ENCODE results near the gene HS3ST6. TPM values are rescaled to one million over a fixed set of nuclear protein-coding genes. Genes with fewer than 3 reads are reported as not detected.

HS3ST6 gene
- total RNA-seq, 2 donors from 2014 or later: not detected

DNA sequence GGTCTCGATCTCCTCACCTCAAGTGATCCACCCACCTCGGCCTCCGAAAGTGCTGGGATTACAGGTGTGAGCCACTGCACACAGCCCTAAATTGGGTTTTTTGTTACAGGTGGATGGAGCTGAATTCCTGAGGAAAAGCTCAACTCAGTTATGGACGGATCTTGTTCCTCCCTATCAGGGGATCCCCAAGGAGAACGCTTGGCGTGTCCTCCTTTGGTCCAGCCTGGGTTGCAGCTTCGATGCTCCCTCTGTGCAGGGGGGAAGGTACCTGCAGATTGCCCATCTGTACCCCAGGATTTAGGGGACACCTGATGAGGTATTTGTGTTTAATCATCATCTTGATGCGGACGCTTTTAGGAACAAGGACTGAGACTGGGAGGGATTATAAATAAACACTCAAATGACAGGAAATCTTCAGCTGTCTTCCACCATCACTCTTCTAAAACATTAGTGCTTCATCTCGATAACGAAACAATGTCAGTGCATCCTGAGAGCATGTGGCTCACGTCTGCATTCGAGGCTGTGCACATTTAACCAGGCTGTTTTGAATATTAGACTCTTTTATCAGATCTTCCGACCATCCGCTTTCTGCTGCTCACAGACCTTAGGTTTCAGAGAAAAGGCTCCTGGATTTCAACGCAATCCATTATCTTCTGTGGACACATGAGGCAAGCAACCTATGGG is 28.0 kb downstream of the HS3ST6 start:
- H3K9ac ChIP-seq (ENCODE audit: extremely low read depth, low read length, poor library complexity, severe bottlenecking): no peak overlapping the region
- H3K27me3 Mint-ChIP-seq (ENCODE audit: insufficient read depth): peaks cover 22% of the 10 kb centered on the region
- no peaks in the 10 kb centered on the region for H3K36me3 Mint-ChIP-seq (ENCODE audit: low read depth)
- peaks cover 9% of the 10 kb centered on the region for H3K27me3 ChIP-seq (ENCODE audit: control insufficient read depth, insufficient read depth, low read length, poor library complexity, severe bottlenecking)
- no peak for DNase-seq
- peaks cover 2% of the 10 kb centered on the region for H3K9me3 Mint-ChIP-seq
- H3K27ac Mint-ChIP-seq: no peak overlapping the region
- H3K4me3 Mint-ChIP-seq: no peak overlapping the region
- WGBS, 2 experiments (ENCODE audit: insufficient coverage in 1 of 2, insufficient read length in 1 of 2): 84 to 89% methylated on average over 10 to 16 of the region's 16 CpGs
- H3K36me3 ChIP-seq (ENCODE audit: control insufficient read depth, insufficient read depth, low read length): no peaks in the 10 kb centered on the region
- no peaks in the 10 kb centered on the region for H3K9me3 ChIP-seq (ENCODE audit: control insufficient read depth, low read length)
- TF ChIP-seq CTCF (conservative IDR thresholded peaks at IDR 0.05): no peak
- no peak overlapping the region for H3K27ac ChIP-seq (ENCODE audit: low read depth, low read length)
- H3K4me1 ChIP-seq (ENCODE audit: control insufficient read depth, insufficient read depth, low read length): no peaks in the 10 kb centered on the region
- H3K4me1 Mint-ChIP-seq: no peaks in the 10 kb centered on the region
- no peak overlapping the region for H3K4me3 ChIP-seq (ENCODE audit: low read length)

GRCh38 chr16:1887711-1888354 is 30.4 kb downstream of the HS3ST6 start:
- no peaks in the 10 kb centered on the region for H3K9me3 ChIP-seq (ENCODE audit: control insufficient read depth, low read length)
- no peak for TF ChIP-seq CTCF (conservative IDR thresholded peaks at IDR 0.05)
- no peaks in the 10 kb centered on the region for H3K4me1 Mint-ChIP-seq
- H3K4me3 Mint-ChIP-seq: no peak overlapping the region
- H3K9ac ChIP-seq (ENCODE audit: extremely low read depth, low read length, poor library complexity, severe bottlenecking): no peak overlapping the region
- no peak for DNase-seq
- 91 to 93% methylated on average over 11 to 13 of the region's 14 CpGs for WGBS, 2 experiments (ENCODE audit: insufficient coverage in 1 of 2, insufficient read length in 1 of 2)
- H3K36me3 Mint-ChIP-seq (ENCODE audit: low read depth): no peaks in the 10 kb centered on the region
- peaks cover 9% of the 10 kb centered on the region for H3K27me3 ChIP-seq (ENCODE audit: control insufficient read depth, insufficient read depth, low read length, poor library complexity, severe bottlenecking)
- H3K27ac Mint-ChIP-seq: no peak overlapping the region
- no peak overlapping the region for H3K27ac ChIP-seq (ENCODE audit: low read depth, low read length)
- H3K4me3 ChIP-seq (ENCODE audit: low read length): no peak overlapping the region
- peaks cover 24% of the 10 kb centered on the region for H3K27me3 Mint-ChIP-seq (ENCODE audit: insufficient read depth)
- no peaks in the 10 kb centered on the region for H3K4me1 ChIP-seq (ENCODE audit: control insufficient read depth, insufficient read depth, low read length)
- H3K36me3 ChIP-seq (ENCODE audit: control insufficient read depth, insufficient read depth, low read length): no peaks in the 10 kb centered on the region
- H3K9me3 Mint-ChIP-seq: peaks cover 2% of the 10 kb centered on the region

DNA sequence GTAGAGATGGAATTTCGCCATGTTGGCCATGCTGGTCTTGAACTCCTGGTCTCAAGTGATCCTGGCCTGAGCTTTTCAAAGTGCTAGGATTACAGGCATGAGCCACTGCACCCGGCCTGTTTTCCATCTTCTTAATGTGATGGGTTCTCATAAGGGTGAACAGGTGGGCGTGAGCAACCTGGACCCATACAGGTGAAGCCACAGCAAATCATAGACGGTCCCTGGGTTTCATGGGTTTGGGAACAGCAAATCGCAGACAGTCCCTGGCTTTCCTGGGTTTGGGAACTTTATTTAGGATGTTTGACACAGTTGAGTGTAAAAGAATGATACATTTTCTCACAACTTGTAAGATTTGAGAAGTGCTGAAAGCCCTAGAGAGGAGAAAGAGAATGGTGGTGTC is 33.3 kb downstream of the HS3ST6 start:
- TF ChIP-seq CTCF (conservative IDR thresholded peaks at IDR 0.05): no peak
- peaks cover 7% of the 10 kb centered on the region for H3K27me3 Mint-ChIP-seq (ENCODE audit: insufficient read depth)
- Histone ChIP-seq H3K27me3 (ENCODE audit: control insufficient read depth, insufficient read depth, low read length, poor library complexity, severe bottlenecking) (no peaks in the 10 kb centered on the region), H3K9ac (ENCODE audit: extremely low read depth, low read length, poor library complexity, severe bottlenecking) (no peak overlapping the region), H3K9me3 (ENCODE audit: control insufficient read depth, low read length) (no peaks in the 10 kb centered on the region), H3K4me1 (ENCODE audit: control insufficient read depth, insufficient read depth, low read length) (no peaks in the 10 kb centered on the region), H3K36me3 (ENCODE audit: control insufficient read depth, insufficient read depth, low read length) (no peaks in the 10 kb centered on the region), H3K4me3 (ENCODE audit: low read length) (no peak overlapping the region), H3K27ac (ENCODE audit: low read depth, low read length) (no peak overlapping the region)
- H3K27ac Mint-ChIP-seq: no peak overlapping the region
- H3K4me3 Mint-ChIP-seq: no peak overlapping the region
- H3K4me1 Mint-ChIP-seq: no peaks in the 10 kb centered on the region
- DNase-seq: no peak
- H3K36me3 Mint-ChIP-seq (ENCODE audit: low read depth): no peaks in the 10 kb centered on the region
- 71 to 84% methylated on average over 2 to 5 of the region's 5 CpGs for WGBS, 2 experiments (ENCODE audit: insufficient coverage in 1 of 2, insufficient read length in 1 of 2)
- H3K9me3 Mint-ChIP-seq: peaks cover 2% of the 10 kb centered on the region

Measured in endodermal cell (in vitro differentiated cells).